ENCODE results near the gene WIPI1.
A peak's percentile ranks its signal among the peaks of the same experiment; 100 is the strongest.
"Not testable (repeated sequence)": the region's sequence is repeated elsewhere in the genome, so short reads cannot be mapped to it uniquely, and the experiment has no call there.

Gene WIPI1

DNA sequence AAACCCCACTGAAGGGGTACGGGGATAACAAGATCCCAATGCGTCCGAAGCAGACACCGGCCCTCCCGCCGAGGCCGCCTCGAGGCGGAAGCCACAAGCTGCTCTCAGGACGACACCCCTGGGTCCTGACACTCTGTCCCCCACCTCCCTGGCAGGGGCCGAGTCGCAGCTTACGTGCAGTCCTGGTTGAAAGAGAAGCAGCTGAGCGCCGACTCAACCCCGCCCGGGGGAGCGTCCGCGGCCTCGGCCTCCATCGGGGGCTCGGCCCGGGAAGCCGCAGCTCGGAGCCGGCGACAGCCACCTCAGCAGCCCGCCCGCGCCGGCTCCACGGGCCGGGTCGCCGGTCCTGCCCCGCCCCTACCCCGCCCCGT, at the start of gene WIPI1:
Gene WIPI1, minus strand, starts transcription at position 329 of the 371 bp plus-strand sequence. Its CDS starts 75 bp downstream, at position 254.
- no peak for DNase-seq (ENCODE audit: low spot score)

DNA sequence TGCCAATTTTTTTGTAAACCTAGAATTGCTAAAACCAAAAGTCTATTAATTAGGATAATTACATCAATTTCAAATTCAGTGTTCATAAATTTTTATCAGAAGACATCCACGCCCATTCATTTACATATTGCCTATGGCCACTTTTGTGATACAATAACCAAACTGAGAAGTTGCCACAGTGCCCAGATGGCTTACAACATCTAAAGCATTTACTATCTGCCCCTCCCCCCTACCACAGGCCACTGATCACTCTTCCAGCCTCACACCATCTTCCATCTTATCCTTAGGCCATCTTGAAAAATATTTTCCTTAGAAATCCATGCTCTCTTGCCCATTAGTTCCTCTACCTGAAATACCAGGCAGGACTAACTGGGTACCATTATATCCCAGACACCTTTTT, 48.7 kb upstream of the WIPI1 start:
- no peak for DNase-seq (ENCODE audit: low spot score)

GRCh38 chr17:68501074-68501473, 43.8 kb upstream of the WIPI1 start:
- DNase-seq (ENCODE audit: low spot score) = no peak

GRCh38 chr17:68499587-68499986, 42.3 kb upstream of the WIPI1 start:
- no peak for DNase-seq (ENCODE audit: low spot score)

- no peak for DNase-seq (ENCODE audit: low spot score)
These were observed 41.4 kb upstream of the WIPI1 start for GRCh38 chr17:68498479-68499326.

DNA sequence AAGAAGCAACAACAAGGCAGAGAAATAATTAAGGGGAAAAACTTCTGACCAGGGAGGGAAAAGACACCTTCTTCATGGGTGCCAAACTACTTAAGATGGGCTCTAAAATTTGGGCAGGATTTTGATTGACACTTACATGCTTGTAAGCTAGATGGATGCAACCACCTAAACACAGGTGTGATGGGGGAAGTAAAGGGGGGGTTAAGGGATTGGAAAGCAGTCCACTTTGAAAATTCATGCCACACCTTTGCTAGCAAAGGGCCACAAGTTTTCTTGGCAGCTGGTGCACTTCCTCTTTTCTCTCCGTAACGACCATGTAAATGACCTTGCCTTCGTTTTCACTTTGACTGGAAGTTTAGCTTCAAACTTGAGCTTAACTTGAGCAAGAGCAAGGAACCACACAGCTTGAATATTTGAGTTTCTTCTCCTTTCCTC, 40.6 kb upstream of the WIPI1 start:
- no peak for DNase-seq (ENCODE audit: low spot score)

GRCh38 chr17:68495081-68495480, 37.8 kb upstream of the WIPI1 start:
- no peak for DNase-seq (ENCODE audit: low spot score)

- DNase-seq (ENCODE audit: low spot score) = not testable (repeated sequence)
These were observed 35.2 kb upstream of the WIPI1 start for GRCh38 chr17:68492394-68493054.

DNA sequence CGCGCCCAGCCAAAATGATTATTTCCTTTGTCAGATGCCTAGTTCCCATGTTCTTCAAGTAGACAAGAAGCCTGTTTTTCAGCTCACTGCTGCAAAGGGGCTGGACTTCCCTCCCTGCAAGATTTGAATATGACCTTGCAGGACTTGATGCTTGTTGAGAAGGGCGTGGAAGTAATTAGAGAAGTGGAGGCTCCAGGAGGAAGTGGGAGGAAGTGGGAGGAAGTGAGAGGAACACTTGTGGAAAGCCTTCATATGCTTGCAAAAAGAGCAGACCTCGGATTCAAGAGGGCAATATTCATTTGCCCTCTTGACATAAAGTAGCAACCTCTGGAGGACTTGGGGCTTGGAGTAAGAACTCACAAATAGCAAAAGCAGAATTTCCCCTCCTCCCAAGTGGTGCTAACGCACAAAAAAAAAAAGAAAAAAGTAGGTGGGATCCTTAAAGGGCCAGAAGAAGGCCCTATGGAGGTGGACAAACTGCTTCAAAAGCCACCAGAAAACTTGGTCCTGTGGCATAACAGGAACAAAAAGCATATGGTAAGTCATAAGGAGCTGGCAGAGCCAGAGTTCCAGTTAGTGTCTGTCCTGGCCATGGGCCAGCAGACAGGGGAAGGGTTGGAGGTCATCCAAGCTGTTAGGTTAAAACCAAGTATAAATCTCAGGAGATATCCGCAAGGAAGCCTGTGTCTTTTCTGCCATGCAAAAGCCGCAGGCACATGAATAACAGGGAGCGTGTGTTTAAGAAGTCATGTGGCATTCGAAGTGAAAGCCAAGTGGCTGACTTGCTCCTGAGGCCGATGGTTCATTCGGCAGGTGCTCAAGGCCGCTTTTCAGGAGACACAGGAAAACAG, 34.3 kb upstream of the WIPI1 start:
- DNase-seq (ENCODE audit: low spot score) = no peak

DNA sequence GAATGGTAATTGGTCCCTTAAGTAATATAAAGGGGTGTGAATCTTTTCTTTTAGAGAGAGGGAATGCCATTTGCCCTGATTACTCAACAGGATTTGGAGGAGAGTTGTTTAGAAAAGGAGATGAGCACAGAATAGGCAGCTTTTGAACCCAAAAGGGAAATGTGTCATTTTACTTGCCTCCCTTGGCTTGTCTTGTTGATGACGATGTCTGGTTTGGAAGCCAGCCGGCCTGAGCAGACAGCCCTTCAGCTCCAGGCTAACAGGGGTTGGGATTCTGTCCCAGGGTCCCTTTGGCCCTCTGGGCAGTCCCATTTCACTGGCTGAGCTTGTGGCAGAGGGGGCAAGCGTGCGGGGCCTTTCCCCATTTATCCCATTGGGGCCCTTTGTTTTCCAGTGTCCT, 32.6 kb upstream of the WIPI1 start:
- DNase-seq (ENCODE audit: low spot score) = no peak

DNA sequence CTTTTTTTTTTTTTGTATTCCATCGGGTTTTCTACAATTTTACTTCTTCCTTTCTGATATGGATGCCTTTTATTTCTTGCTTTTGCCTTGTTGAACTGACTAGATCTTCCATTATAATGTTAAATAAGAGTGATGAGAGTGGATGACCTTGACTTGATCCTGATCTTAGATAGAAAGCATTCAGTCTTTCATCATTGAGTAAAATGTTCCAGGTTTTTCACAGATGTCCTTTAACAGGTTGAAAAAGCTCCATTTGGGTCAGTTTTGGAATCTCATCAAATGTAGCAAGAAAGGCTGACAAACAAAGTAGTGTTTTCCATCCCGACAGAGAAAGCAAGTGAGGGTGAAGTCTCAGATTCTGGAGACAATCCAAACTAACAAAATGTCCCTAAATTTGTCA, 27.2 kb upstream of the WIPI1 start:
- DNase-seq (ENCODE audit: low spot score) = no peak

DNA sequence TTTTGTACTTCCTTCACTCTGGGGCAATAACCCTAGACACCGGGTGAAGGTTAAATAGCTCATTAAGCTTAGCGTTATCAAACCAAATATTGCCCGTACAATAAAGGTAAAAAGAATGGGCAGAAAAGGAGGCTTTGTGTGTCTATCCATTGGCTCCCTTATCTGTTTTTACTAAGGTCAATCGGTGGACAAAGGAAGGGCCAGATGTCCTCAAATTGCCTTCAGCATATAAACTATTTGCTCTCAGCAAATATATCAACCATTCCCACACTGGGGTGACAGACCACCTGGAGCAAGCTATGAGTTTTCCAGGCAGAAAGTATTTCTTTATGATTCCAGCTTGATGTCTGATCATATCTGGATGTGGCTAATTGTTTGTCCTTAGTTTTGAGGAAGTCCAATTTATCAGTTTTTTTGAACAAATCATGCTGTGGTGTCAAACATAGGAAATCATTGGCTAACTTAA, 25.3 kb upstream of the WIPI1 start:
- peak; percentile 81 for DNase-seq (ENCODE audit: low spot score)

GRCh38 chr17:68480885-68481284, 23.6 kb upstream of the WIPI1 start:
- no peak for DNase-seq (ENCODE audit: low spot score)

- no peak for DNase-seq (ENCODE audit: low spot score)
These were observed 13.7 kb upstream of the WIPI1 start for GRCh38 chr17:68470961-68471360.

- no peak for DNase-seq (ENCODE audit: low spot score)
These were observed 11.5 kb upstream of the WIPI1 start for GRCh38 chr17:68468788-68469187.

DNA sequence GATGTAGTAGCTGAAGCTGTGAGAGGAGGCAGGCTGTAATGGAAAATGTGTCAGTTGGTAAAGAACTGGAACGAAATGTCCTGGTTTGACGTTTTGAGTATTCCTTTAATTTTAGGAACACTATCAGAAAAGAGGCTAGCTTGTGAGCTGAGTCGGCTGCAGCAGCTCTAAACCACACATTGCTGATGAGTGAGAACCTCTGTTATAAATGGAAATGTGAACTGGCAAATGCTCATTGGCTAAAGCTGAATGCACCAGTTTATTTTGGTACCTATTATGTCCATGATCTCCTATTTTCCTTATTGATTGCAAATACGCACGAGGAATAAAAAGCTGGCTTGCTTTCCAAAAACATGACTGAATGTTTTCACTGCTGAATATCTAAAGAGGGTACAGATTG, 11.0 kb upstream of the WIPI1 start:
- no peak for DNase-seq (ENCODE audit: low spot score)

- no peak for DNase-seq (ENCODE audit: low spot score)
These were observed 6.1 kb upstream of the WIPI1 start for GRCh38 chr17:68463211-68464019.

- peak; percentile 73 for DNase-seq (ENCODE audit: low spot score)
These were observed 5.3 kb upstream of the WIPI1 start for GRCh38 chr17:68462381-68463210.

DNA sequence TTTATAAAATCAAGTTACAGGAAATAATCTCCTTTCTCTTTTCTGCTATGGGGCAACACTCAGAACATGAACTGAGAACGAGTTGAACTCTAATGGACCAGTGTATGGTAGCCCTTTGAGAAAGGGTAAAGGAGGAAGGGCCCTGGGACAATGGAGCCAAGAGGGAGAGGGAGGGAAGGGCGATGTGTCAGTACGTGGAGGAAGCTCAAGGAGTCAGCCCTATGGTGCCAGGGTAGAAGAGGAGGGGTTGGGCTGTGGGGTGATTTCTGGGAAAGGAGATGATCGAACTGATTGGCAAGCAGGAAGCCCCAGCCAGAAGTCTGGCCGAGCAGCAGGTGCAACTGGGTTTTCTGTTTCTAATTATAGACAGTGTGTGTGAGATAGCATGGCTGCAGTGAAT, 4.3 kb upstream of the WIPI1 start:
- DNase-seq (ENCODE audit: low spot score) = no peak

GRCh38 chr17:68461122-68461539, 3.8 kb upstream of the WIPI1 start:
- DNase-seq (ENCODE audit: low spot score) = no peak

GRCh38 chr17:68460715-68461114, 3.4 kb upstream of the WIPI1 start:
- DNase-seq (ENCODE audit: low spot score) = no peak
